Measurements from ENCODE around the gene CMTM2. TPM values are rescaled to one million over a fixed set of nuclear protein-coding genes. Genes with fewer than 3 reads are reported as not detected.

CMTM2 gene
- total RNA-seq, 1 donor from 2014 or later = 0.41 TPM

DNA sequence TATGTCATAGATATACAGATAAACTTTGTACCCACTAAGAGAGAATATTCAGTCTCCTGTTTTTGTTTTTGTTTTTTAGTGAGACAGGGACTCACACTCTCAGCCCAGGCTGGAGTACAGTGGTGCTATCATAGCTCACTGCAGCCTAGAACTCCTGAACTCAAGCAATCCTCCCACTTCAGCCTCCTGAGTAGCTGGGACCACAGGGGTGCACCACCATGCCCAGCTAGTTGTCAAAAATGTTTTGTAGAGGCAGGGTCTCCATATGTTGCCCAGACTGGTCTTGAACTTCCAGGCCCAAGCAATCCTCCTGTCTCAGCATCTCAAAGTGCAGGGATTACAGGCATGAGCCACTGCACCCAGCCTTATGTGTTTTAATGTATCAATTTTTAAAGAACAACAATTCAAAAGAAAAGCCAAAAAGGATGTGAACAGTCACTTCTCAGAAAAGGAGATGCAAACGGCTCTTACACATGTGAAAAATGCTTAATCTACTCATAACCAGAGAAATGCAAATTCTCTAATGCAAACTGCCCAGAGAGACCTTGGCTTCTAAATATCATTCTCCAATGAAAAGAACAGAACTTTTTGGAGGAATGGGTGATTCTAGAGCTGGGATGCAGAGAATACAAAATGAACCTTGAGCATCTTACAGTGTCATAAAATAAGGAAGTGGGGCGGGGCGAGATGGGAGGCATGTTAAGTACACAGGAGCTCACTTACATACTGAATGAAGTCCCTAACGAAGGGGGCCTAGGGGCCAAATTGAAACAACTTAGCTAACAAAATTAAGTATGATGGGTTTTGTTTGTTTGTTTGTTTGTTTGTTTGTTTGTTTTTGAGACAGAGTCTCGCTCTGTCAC lies 18.0 kb downstream of the CMTM2 start:
- Mint-ChIP-seq H3K36me3 (no peaks in the 10 kb centered on the region), H3K27ac (peak overlapping the region; percentile 0), H3K4me1 (ENCODE audit: unreplicated experiment) (peaks cover 5% of the 10 kb centered on the region), H3K4me3 (no peak overlapping the region), H3K27me3 (no peaks in the 10 kb centered on the region), H3K9me3 (no peaks in the 10 kb centered on the region)
- TF ChIP-seq, protein P1, sequence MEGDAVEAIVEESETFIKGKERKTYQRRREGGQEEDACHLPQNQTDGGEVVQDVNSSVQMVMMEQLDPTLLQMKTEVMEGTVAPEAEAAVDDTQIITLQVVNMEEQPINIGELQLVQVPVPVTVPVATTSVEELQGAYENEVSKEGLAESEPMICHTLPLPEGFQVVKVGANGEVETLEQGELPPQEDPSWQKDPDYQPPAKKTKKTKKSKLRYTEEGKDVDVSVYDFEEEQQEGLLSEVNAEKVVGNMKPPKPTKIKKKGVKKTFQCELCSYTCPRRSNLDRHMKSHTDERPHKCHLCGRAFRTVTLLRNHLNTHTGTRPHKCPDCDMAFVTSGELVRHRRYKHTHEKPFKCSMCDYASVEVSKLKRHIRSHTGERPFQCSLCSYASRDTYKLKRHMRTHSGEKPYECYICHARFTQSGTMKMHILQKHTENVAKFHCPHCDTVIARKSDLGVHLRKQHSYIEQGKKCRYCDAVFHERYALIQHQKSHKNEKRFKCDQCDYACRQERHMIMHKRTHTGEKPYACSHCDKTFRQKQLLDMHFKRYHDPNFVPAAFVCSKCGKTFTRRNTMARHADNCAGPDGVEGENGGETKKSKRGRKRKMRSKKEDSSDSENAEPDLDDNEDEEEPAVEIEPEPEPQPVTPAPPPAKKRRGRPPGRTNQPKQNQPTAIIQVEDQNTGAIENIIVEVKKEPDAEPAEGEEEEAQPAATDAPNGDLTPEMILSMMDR (conservative IDR thresholded peaks at IDR 0.05) = no peak
- no peak for DNase-seq (ENCODE audit: extremely low spot score, unreplicated experiment)

DNA sequence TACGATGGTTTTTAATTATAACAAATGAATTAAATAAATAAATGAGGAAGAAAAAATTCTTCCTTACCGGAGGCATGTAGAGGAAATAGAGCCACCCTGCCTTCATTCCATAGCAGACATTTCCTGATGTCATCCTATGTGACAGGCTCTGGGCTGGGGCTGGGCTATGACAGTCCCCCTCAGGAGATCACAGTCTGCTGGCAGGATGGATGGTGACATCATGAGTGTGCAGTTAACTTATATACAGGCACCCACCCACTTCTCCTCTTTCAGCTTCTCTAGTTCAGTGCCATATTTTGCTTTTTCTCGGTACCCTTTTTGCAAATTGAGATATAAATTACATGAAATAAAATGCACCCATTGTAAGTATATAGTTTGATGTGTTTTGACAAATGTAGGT lies 18.8 kb downstream of the CMTM2 start:
- H3K36me3 Mint-ChIP-seq = no peaks in the 10 kb centered on the region
- H3K4me3 Mint-ChIP-seq = no peak overlapping the region
- no peaks in the 10 kb centered on the region for H3K9me3 Mint-ChIP-seq
- DNase-seq (ENCODE audit: extremely low spot score, unreplicated experiment) = no peak
- peaks cover 8% of the 10 kb centered on the region for H3K4me1 Mint-ChIP-seq (ENCODE audit: unreplicated experiment)
- no peaks in the 10 kb centered on the region for H3K27me3 Mint-ChIP-seq
- TF ChIP-seq, protein P1 (conservative IDR thresholded peaks at IDR 0.05) = no peak
- H3K27ac Mint-ChIP-seq = peak overlapping the region; percentile 85

DNA sequence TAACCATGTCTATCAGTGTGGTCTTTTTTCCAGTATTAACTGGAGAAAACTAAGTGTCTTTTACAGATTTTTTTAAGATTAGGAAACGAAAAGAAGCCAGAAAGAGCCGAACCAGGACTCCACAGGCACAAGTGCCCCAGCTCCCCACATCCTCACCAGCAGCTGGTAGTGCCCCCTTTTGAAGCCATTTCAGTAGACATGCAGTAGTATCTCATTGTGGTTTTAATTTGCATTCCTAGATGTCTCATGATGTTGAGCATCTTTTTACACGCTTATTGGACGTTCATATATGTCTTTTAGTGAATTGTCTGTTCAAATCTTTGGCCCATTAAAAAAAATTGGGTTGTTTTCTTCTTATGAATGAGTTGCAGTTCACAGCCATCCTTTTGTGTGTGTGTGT lies 20.5 kb downstream of the CMTM2 start:
- no peak overlapping the region for H3K4me3 Mint-ChIP-seq
- peaks cover 15% of the 10 kb centered on the region for H3K4me1 Mint-ChIP-seq (ENCODE audit: unreplicated experiment)
- DNase-seq (ENCODE audit: extremely low spot score, unreplicated experiment) = no peak
- TF ChIP-seq, protein P1 (conservative IDR thresholded peaks at IDR 0.05) = no peak
- H3K27ac Mint-ChIP-seq = peak overlapping the region; percentile 6
- peaks cover 3% of the 10 kb centered on the region for H3K27me3 Mint-ChIP-seq
- no peaks in the 10 kb centered on the region for H3K9me3 Mint-ChIP-seq
- no peaks in the 10 kb centered on the region for H3K36me3 Mint-ChIP-seq

DNA sequence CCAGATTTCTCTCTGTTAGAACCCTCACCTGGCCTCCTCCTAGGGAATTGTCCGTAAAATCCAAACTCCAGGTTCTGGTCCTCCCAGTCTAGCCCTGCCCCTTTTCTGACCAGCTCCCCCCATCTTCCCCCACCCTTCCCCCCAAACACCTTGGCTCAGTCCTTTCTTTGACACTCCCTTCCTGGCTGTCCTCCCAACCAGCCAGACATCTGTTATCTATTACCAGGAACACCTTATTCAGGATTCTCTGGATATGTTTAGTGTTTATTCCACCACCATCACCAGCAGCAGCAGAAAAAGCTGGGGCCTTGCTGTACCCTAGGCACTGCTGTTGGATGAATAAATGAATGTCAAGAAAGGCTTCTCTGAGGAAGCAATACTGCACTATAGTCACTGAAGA lies 21.2 kb downstream of the CMTM2 start:
- Mint-ChIP-seq H3K4me3 (no peak overlapping the region), H3K9me3 (no peaks in the 10 kb centered on the region)

DNA sequence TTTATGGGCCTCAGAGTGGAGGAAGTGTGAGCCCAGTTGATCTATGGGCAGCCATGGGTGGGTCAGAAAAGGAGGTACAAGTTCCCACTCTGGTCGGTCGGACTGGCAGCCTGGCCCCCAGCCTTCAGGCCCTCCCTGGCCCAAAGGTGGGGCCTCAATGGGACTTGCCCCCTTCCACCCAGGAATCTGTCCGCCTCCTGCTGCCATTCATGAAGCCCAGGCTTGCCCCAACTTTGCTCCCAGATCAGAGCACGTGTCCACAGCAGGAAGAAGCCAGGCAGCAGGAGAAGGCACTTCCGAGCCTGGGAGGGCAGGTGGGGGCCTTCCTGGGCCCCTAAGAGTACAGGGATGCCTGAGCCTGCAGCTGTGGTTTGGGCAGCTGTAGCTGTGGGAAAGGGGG lies 22.2 kb downstream of the CMTM2 start:
- TF ChIP-seq, protein P1 (conservative IDR thresholded peaks at IDR 0.05) = no peak
- no peak for DNase-seq (ENCODE audit: extremely low spot score, unreplicated experiment)
- no peak overlapping the region for H3K4me3 Mint-ChIP-seq
- no peaks in the 10 kb centered on the region for H3K9me3 Mint-ChIP-seq
- no peaks in the 10 kb centered on the region for H3K36me3 Mint-ChIP-seq
- H3K27me3 Mint-ChIP-seq = peaks cover 3% of the 10 kb centered on the region
- H3K27ac Mint-ChIP-seq = no peak overlapping the region
- H3K4me1 Mint-ChIP-seq (ENCODE audit: unreplicated experiment) = peaks cover 15% of the 10 kb centered on the region

More for the DNA sequence above, 21.2 kb downstream of the CMTM2 start:
- TF ChIP-seq, protein P1 (conservative IDR thresholded peaks at IDR 0.05) = no peak
- DNase-seq (ENCODE audit: extremely low spot score, unreplicated experiment) = no peak
- peaks cover 3% of the 10 kb centered on the region for H3K27me3 Mint-ChIP-seq
- peaks cover 15% of the 10 kb centered on the region for H3K4me1 Mint-ChIP-seq (ENCODE audit: unreplicated experiment)
- no peaks in the 10 kb centered on the region for H3K36me3 Mint-ChIP-seq
- H3K27ac Mint-ChIP-seq = no peak overlapping the region
